K562 (cell line): Measurements from ENCODE around the gene WDR18. TPM values are rescaled to one million over a fixed set of nuclear protein-coding genes. Genes with fewer than 3 reads are reported as not detected.
A peak's percentile ranks its signal among the peaks of the same experiment; 100 is the strongest.

Experiments
- CBX1 ChIP-seq: sonication (generic); IDR thresholded peaks from 2 replicates; pipeline ENCODE4 v1.6.1; 2016; ENCODE audit warnings: antibody characterized with exemption, low read depth, mild to moderate bottlenecking
- CHD4 ChIP-seq: fragments of 200-600 bp; sonication (generic); IDR thresholded peaks from 3 replicates; pipeline ENCODE4 v1.6.1; 2012; ENCODE audit warnings: low read depth, mild to moderate bottlenecking, mixed read lengths, low read length, inconsistent platforms; ENCODE audit not compliant: insufficient read depth, insufficient replicate concordance, poor library complexity, severe bottlenecking
- CXXC5 ChIP-seq: fragments of 250-450 bp; sonication (Bioruptor Pico); IDR thresholded peaks from 2 replicates; pipeline ENCODE4 v1.8.0; 2022; ENCODE audit warnings: inconsistent platforms, mild to moderate bottlenecking, moderate library complexity
- DIDO1 ChIP-seq: fragments of 450-650 bp; IDR thresholded peaks from 2 replicates; pipeline ENCODE4 v1.6.1; 2016; ENCODE audit warnings: low read depth, missing biosample characterization, missing genetic modification characterization
- ETV1 ChIP-seq: fragments of 450-650 bp; conservative IDR thresholded peaks from 2 replicates; pipeline ENCODE4 v1.6.1; 2016; ENCODE audit warnings: missing genetic modification characterization, control low read depth, low read depth, missing compliant biosample characterization
- HCFC1 ChIP-seq: IDR thresholded peaks from 2 replicates; pipeline ENCODE4 v1.6.1; 2012; ENCODE audit warnings: low read depth, low read length, improper control_type of control experiment
- JUNB ChIP-seq: fragments of 450-650 bp; formaldehyde crosslinking; conservative IDR thresholded peaks from 2 replicates; pipeline ENCODE4 v1.4.0; 2020; ENCODE audit warnings: mild to moderate bottlenecking
- KLF16 ChIP-seq: IDR thresholded peaks from 2 replicates; pipeline ENCODE4 v1.6.1; 2016; ENCODE audit warnings: antibody characterized with exemption
- MECOM ChIP-seq: fragments of 250-450 bp; sonication (Bioruptor Pico); IDR thresholded peaks from 2 replicates; pipeline ENCODE4 v1.8.0; 2022; ENCODE audit warnings: inconsistent platforms
- MTA3 ChIP-seq: fragments of 450-650 bp; formaldehyde crosslinking; IDR thresholded peaks from 2 replicates; pipeline ENCODE4 v1.6.1; 2017; ENCODE audit warnings: mild to moderate bottlenecking, borderline replicate concordance
- SMAD1 ChIP-seq: fragments of 150-350 bp; IDR thresholded peaks from 2 replicates; pipeline ENCODE4 v1.6.1; 2014; ENCODE audit warnings: low read length, low read depth; ENCODE audit not compliant: partially characterized antibody
- SMAD4 ChIP-seq: fragments of 250-450 bp; sonication (Bioruptor Pico); conservative IDR thresholded peaks from 2 replicates; pipeline ENCODE4 v1.8.0; 2021; ENCODE audit warnings: inconsistent platforms, mild to moderate bottlenecking, moderate library complexity
- TAL1 ChIP-seq: fragments of 450-650 bp; IDR thresholded peaks from 2 replicates; pipeline ENCODE4 v1.6.1; 2016; ENCODE audit warnings: mild to moderate bottlenecking
- TARDBP ChIP-seq: fragments of 450-650 bp; IDR thresholded peaks from 2 replicates; pipeline ENCODE4 v1.6.1; 2016
- TEAD4 ChIP-seq, 2 experiments: sonication (generic) in 1 of 2; formaldehyde crosslinking in 1 of 2; IDR thresholded peaks; 2 replicates each; pipeline versions ENCODE4 v1.6.1 to v1.8.0; 2012 to 2022; ENCODE audit warnings: borderline replicate concordance in 1 of 2, inconsistent platforms in 1 of 2, low read length in 1 of 2, mild to moderate bottlenecking in 1 of 2, missing genetic modification reagents in 1 of 2
- ZNF197 ChIP-seq: fragments of 200-800 bp; sonication (Bioruptor generic); IDR thresholded peaks from 2 replicates; pipeline ENCODE4 v1.6.1; 2016; ENCODE audit warnings: low read depth, missing genetic modification characterization, missing compliant biosample characterization
- ZNF444 ChIP-seq: fragments of 250-450 bp; sonication (Bioruptor Pico); IDR thresholded peaks from 2 replicates; pipeline ENCODE4 v1.4.0; 2020; ENCODE audit warnings: mild to moderate bottlenecking, moderate library complexity
- ZNF79 ChIP-seq: fragments of 250-450 bp; sonication (Bioruptor Pico); IDR thresholded peaks from 2 replicates; pipeline ENCODE4 v1.4.0; 2020; ENCODE audit warnings: low read depth, mild to moderate bottlenecking, moderate library complexity
- ZSCAN32 ChIP-seq: fragments of 450-650 bp; formaldehyde crosslinking; IDR thresholded peaks from 2 replicates; pipeline ENCODE4 v1.4.0; 2020; ENCODE audit warnings: mild to moderate bottlenecking, moderate library complexity
- polyA plus RNA-seq, 8 experiments: library from polyadenylated mRNA; depleted of rRNA in 4 of 8; stranded (reverse) in 5 of 8; unstranded in 3 of 8; fragments of >200 nt; fragmentation: Nextera tagmentation in 2 of 8; fragmentation: Illumina TruSeq in 1 of 8; extraction: Ambion mirVana in 2 of 8; extraction: Trizol in 1 of 8; gene quantifications; 2 replicates each; pipeline versions ENCODE4 v1.2.1 to v1.2.3, GENCODE V29; 2011 to 2014; ENCODE audit warnings: inconsistent platforms in 1 of 8, missing spikeins in 1 of 8
- total RNA-seq, 7 experiments: library from RNA; depleted of rRNA in 6 of 7; stranded (reverse); fragments of >200 nt in 6 of 7; fragmentation: Illumina TruSeq in 2 of 7; extraction: Trizol in 2 of 7; gene quantifications; 2 replicates each; pipeline versions ENCODE4 v1.2.1 to v1.2.3, GENCODE V29; 2011 to 2021; ENCODE audit warnings: low replicate concordance in 1 of 7
- TF ChIP-seq, protein P1 (sequence below): sonication (generic); formaldehyde crosslinking; IDR thresholded peaks from 2 replicates; pipeline ENCODE4 v1.8.1; 2022; ENCODE audit warnings: missing genetic modification reagents

The WDR18 gene
- total and polyA plus RNA-seq, 9 of the 15 experiments (the other 6 are each of a cell fraction or from before 2014, with no cell fraction given) = 0.65 to 181 (median 30.1) TPM

DNA sequence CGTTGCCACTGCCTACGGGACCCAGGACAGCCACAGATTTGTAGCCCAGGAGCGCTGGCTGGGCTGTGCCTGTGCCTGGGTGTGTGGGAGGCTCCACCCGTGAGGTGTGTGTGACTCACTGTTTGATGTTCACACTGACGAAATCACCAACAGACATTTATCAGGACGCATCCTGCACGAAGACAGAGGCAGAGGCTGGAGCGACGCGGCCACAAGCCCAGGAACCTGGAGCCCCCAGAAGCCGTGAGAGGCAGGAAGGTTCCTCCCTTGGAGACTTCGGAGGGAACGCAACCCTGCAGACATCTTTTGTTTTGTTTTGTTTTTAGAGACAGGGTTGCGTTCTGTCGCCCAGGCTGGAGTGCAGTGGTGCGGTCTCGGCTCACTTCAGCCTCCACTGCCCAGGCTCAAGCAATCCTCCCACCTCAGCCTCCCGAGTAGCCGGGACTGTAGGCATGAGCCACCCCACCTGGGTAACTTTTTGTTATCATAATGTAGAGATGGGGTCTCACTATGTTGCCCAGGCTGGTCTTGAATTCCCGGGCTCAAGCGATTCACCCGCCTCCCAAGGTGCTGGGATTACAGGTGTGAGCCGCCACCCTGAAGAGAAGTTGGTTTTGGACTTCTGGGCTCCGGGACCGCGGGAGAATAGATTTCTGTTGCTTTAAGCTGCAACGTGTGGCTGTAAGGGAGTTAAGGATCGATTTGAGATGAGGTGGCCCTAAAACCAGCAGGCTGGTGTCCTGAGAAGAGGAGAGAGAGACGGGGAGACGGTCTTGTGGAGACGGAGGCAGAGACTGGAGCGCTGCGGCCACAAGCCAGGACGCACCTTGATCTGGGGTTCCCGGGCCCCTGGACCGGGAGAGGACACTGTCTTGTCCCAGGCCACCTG lies 24.9 kb upstream of the WDR18 start (continued):
- TF ChIP-seq ZNF79 (no peak), MECOM (peak; percentile 72; the same call in 1 of the 2 replicates), TEAD4 (IDR thresholded peaks at IDR 0.05; ENCODE audit: low read length) (peak; percentile 64), TEAD4 (CRISPR knock-in tag; IDR thresholded peaks at IDR 0.05; ENCODE audit: borderline replicate concordance) (no peak), JUNB (CRISPR knock-in tag) (peak; percentile 75), CXXC5 (CRISPR knock-in tag) (peak; percentile 84), MTA3 (peak; percentile 72), SMAD1 (no peak), ZSCAN32 (CRISPR knock-in tag) (no peak), ZNF444 (CRISPR knock-in tag) (no peak), CBX1 (peak; percentile 73), HCFC1 (no peak), ZNF197 (CRISPR knock-in tag) (no peak), TARDBP (peak; percentile 66; the same call in 1 of the 2 replicates), SMAD4 (CRISPR knock-in tag) (peak; percentile 82), ETV1 (tag) (0 out of 2 replicates have a peak, but pooled peaks have one; percentile 36), DIDO1 (no peak), KLF16 (peak; percentile 58), CHD4 (no peak), TAL1 (no peak)
- TF ChIP-seq, protein P1, sequence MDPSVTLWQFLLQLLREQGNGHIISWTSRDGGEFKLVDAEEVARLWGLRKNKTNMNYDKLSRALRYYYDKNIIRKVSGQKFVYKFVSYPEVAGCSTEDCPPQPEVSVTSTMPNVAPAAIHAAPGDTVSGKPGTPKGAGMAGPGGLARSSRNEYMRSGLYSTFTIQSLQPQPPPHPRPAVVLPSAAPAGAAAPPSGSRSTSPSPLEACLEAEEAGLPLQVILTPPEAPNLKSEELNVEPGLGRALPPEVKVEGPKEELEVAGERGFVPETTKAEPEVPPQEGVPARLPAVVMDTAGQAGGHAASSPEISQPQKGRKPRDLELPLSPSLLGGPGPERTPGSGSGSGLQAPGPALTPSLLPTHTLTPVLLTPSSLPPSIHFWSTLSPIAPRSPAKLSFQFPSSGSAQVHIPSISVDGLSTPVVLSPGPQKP = no peak
